H9 (cell line): ENCODE results near the gene PAH. TPM values are rescaled to one million over a fixed set of nuclear protein-coding genes. Genes with fewer than 3 reads are reported as not detected.

Experiments used
- DNase-seq: peaks from one replicate; pipeline ENCODE4 v3.0.0-alpha.2; 2017
- H2AFZ ChIP-seq: one replicate; pipeline ENCODE4 v1.6.1; 2013; ENCODE audit warnings: mild to moderate bottlenecking, low read length, control low read depth, moderate library complexity
- H2AK5ac ChIP-seq: 2 replicates; pipeline ENCODE4 v1.6.1; 2013; ENCODE audit warnings: low read length, control low read depth, mixed read lengths; ENCODE audit not compliant: insufficient read length
- H2BK120ac ChIP-seq: one replicate; pipeline ENCODE4 v1.6.1; 2013; ENCODE audit warnings: low read depth, mild to moderate bottlenecking, low read length, control low read depth, inconsistent platforms; ENCODE audit not compliant: poor library complexity, severe bottlenecking
- H2BK12ac ChIP-seq: 2 replicates; pipeline ENCODE4 v1.6.1; 2013; ENCODE audit warnings: low read length, control low read depth, mixed read lengths, low read depth; ENCODE audit not compliant: insufficient read length
- H2BK15ac ChIP-seq: 2 replicates; pipeline ENCODE4 v1.6.1; 2013; ENCODE audit warnings: low read depth, low read length, control low read depth
- H2BK20ac ChIP-seq: one replicate; pipeline ENCODE4 v1.6.1; 2013; ENCODE audit warnings: low read depth, mild to moderate bottlenecking, low read length, control low read depth, inconsistent platforms; ENCODE audit not compliant: poor library complexity, severe bottlenecking
- H2BK5ac ChIP-seq: 2 replicates; pipeline ENCODE4 v1.6.1; 2013; ENCODE audit warnings: low read length, control low read depth, mixed read lengths; ENCODE audit not compliant: insufficient read length
- H3K14ac ChIP-seq: 2 replicates; pipeline ENCODE4 v1.6.1; 2013; ENCODE audit warnings: low read length, control low read depth; ENCODE audit not compliant: insufficient read depth
- H3K18ac ChIP-seq: 2 replicates; pipeline ENCODE4 v1.6.1; 2013; ENCODE audit warnings: low read depth, mild to moderate bottlenecking, mixed read lengths, low read length, control low read depth; ENCODE audit not compliant: insufficient read length
- H3K23ac ChIP-seq: 2 replicates; pipeline ENCODE4 v1.6.1; 2013; ENCODE audit warnings: low read length, control low read depth, mixed read lengths, low read depth; ENCODE audit not compliant: insufficient read length
- H3K23me2 ChIP-seq: 2 replicates; pipeline ENCODE4 v1.6.1; 2013; ENCODE audit warnings: low read depth, mild to moderate bottlenecking, mixed read lengths, low read length, control low read depth; ENCODE audit not compliant: insufficient read length, poor library complexity, severe bottlenecking
- H3K27ac ChIP-seq: 2 replicates; pipeline ENCODE4 v1.5.1; 2013; ENCODE audit warnings: low read length, control low read depth, mixed read lengths, low read depth; ENCODE audit not compliant: insufficient read length
- H3K27me3 ChIP-seq: 2 replicates; pipeline ENCODE4 v1.6.1; 2013; ENCODE audit warnings: low read length, control low read depth, inconsistent platforms; ENCODE audit not compliant: insufficient read depth
- H3K4ac ChIP-seq: 2 replicates; pipeline ENCODE4 v1.6.1; 2013; ENCODE audit warnings: low read depth, mild to moderate bottlenecking, control low read depth, inconsistent platforms, low read length, moderate library complexity
- H3K4me1 ChIP-seq: 2 replicates; pipeline ENCODE4 v1.6.1; 2013; ENCODE audit warnings: low read length, control low read depth, inconsistent platforms; ENCODE audit not compliant: insufficient read depth
- H3K4me2 ChIP-seq: 2 replicates; pipeline ENCODE4 v1.6.1; 2013; ENCODE audit warnings: low read length, control low read depth, mixed read lengths; ENCODE audit not compliant: insufficient read length, insufficient read depth
- H3K56ac ChIP-seq: 2 replicates; pipeline ENCODE4 v1.6.1; 2013; ENCODE audit warnings: low read depth, mild to moderate bottlenecking, mixed read lengths, low read length, control low read depth; ENCODE audit not compliant: insufficient read length
- H3K79me1 ChIP-seq: 2 replicates; pipeline ENCODE4 v1.6.1; 2013; ENCODE audit warnings: low read depth, mild to moderate bottlenecking, moderate library complexity, low read length, control low read depth, inconsistent platforms; ENCODE audit not compliant: insufficient read depth, poor library complexity, severe bottlenecking
- H3K79me2 ChIP-seq: 2 replicates; pipeline ENCODE4 v1.6.1; 2013; ENCODE audit warnings: low read length, control low read depth, inconsistent platforms; ENCODE audit not compliant: insufficient read depth
- H3K9ac ChIP-seq: 2 replicates; pipeline ENCODE4 v1.6.1; 2013; ENCODE audit warnings: low read length, control low read depth, mixed read lengths; ENCODE audit not compliant: insufficient read length; ENCODE audit errors: extremely low read depth
- H3K9me3 ChIP-seq: one replicate; pipeline ENCODE4 v1.6.1; 2013; ENCODE audit warnings: low read depth, low read length, inconsistent platforms; ENCODE audit not compliant: control insufficient read depth
- H3T11ph ChIP-seq: one replicate; pipeline ENCODE4 v1.6.1; 2013; ENCODE audit warnings: mild to moderate bottlenecking, low read length, control low read depth, inconsistent platforms
- H4K20me1 ChIP-seq: one replicate; pipeline ENCODE4 v1.6.1; 2013; ENCODE audit not compliant: control insufficient read depth, insufficient read length, insufficient read depth
- H4K5ac ChIP-seq: 2 replicates; pipeline ENCODE4 v1.6.1; 2013; ENCODE audit warnings: low read depth, mild to moderate bottlenecking, mixed read lengths, low read length, control low read depth; ENCODE audit not compliant: insufficient read length
- H4K8ac ChIP-seq: replicated peaks from 2 replicates; pipeline ENCODE4 v1.6.1; 2013; ENCODE audit warnings: low read length, control low read depth, mixed read lengths, low read depth; ENCODE audit not compliant: insufficient read length
- H4K91ac ChIP-seq: 2 replicates; pipeline ENCODE4 v1.6.1; 2013; ENCODE audit warnings: low read depth, mild to moderate bottlenecking, moderate library complexity, mixed read lengths, low read length, control low read depth; ENCODE audit not compliant: insufficient read length
- H3K27ac Mint-ChIP-seq, 3 experiments: 2 replicates in 2 of 3; 3 replicates in 1 of 3; pipeline ENCODE4 v1.8.0; 2020 to 2021; ENCODE audit warnings: mixed read lengths in 3 of 3, mild to moderate bottlenecking in 1 of 3, moderate library complexity in 1 of 3
- H3K27me3 Mint-ChIP-seq: 2 replicates; pipeline ENCODE4 v1.8.0; 2021; ENCODE audit warnings: low read depth, mild to moderate bottlenecking, moderate library complexity, mixed read lengths
- H3K36me3 Mint-ChIP-seq, 3 experiments: 2 replicates in 2 of 3; 3 replicates in 1 of 3; pipeline ENCODE4 v1.8.0; 2020 to 2021; ENCODE audit warnings: low read depth in 3 of 3, mixed read lengths in 3 of 3; ENCODE audit not compliant: insufficient read depth in 1 of 3
- H3K4me1 Mint-ChIP-seq, 2 experiments: 2 replicates each; pipeline ENCODE4 v1.8.0; 2020; ENCODE audit warnings: mixed read lengths in 2 of 2
- H3K4me3 Mint-ChIP-seq, 2 experiments: 2 replicates in 1 of 2; 3 replicates in 1 of 2; pipeline ENCODE4 v1.8.0; 2020 to 2021; ENCODE audit warnings: mild to moderate bottlenecking in 2 of 2, mixed read lengths in 2 of 2, moderate library complexity in 1 of 2
- H3K9me3 Mint-ChIP-seq, 2 experiments: 2 replicates in 1 of 2; 3 replicates in 1 of 2; pipeline ENCODE4 v1.8.0; 2020; ENCODE audit warnings: mild to moderate bottlenecking in 2 of 2, mixed read lengths in 2 of 2, moderate library complexity in 1 of 2
- CTCF ChIP-seq: fragments of 200-600 bp; sonication (generic); conservative IDR thresholded peaks from 3 replicates; pipeline ENCODE4 v1.8.0; 2021; ENCODE audit warnings: antibody characterized with exemption, mild to moderate bottlenecking
- WGBS: extraction: QIAGEN DNeasy Blood & Tissue Kit; methylation state at CpG from one replicate; pipeline ENCODE4 v1.1.7; 2013; ENCODE audit warnings: missing lambda C conversion rate, low lambda C conversion rate, mixed read lengths; ENCODE audit not compliant: insufficient read length; ENCODE audit errors: extremely low coverage; 5-methylcytosine and 5-hydroxymethylcytosine counted together
- total RNA-seq: library from RNA; stranded (reverse); gene quantifications from 2 replicates; pipeline ENCODE4 v1.2.1, GENCODE V29; 2021

PAH gene
- total RNA-seq, 1 experiment from 2014 or later, result 6.1 TPM

- no peak overlapping the region for H3K27ac Mint-ChIP-seq
- TF ChIP-seq CTCF, result no peak
- no peak overlapping the region for H4K8ac ChIP-seq
- no peak overlapping the region for H3K27ac ChIP-seq
- no peaks in the 10 kb centered on the region for H3K27me3 ChIP-seq
- no peaks in the 10 kb centered on the region for H3K9me3 Mint-ChIP-seq
- H2BK5ac ChIP-seq, result no peak overlapping the region
- no peak overlapping the region for H2BK12ac ChIP-seq
- H2BK15ac ChIP-seq, result no peak overlapping the region
- H3T11ph ChIP-seq, result no peak overlapping the region
- no peak overlapping the region for H2BK20ac ChIP-seq
- H3K18ac ChIP-seq, result no peak overlapping the region
- no peak overlapping the region for H3K9ac ChIP-seq
- no peaks in the 10 kb centered on the region for H3K4me1 ChIP-seq
- H2BK120ac ChIP-seq, result no peak overlapping the region
- H3K14ac ChIP-seq, result no peak overlapping the region
- H4K20me1 ChIP-seq, result no peaks in the 10 kb centered on the region
- no peak overlapping the region for H2AFZ ChIP-seq
- H2AK5ac ChIP-seq, result no peak overlapping the region
- peaks cover 7% of the 10 kb centered on the region for H3K27me3 Mint-ChIP-seq
- H3K23me2 ChIP-seq, result no peaks in the 10 kb centered on the region
- H4K91ac ChIP-seq, result no peak overlapping the region
- no peak overlapping the region for H3K4me2 ChIP-seq
- no peak overlapping the region for H3K4me3 Mint-ChIP-seq
- H3K9me3 ChIP-seq, result no peaks in the 10 kb centered on the region
- no peaks in the 10 kb centered on the region for H3K4me1 Mint-ChIP-seq
- no peaks in the 10 kb centered on the region for H3K79me1 ChIP-seq
- H3K36me3 Mint-ChIP-seq, result no peaks in the 10 kb centered on the region
- H3K79me2 ChIP-seq, result no peaks in the 10 kb centered on the region
- H4K5ac ChIP-seq, result no peak overlapping the region
- H3K56ac ChIP-seq, result no peak overlapping the region
- no peak for DNase-seq
- WGBS, result no CpG with 5 or more reads among the region's 4 CpGs
- no peak overlapping the region for H3K4ac ChIP-seq
- no peak overlapping the region for H3K23ac ChIP-seq
These were observed 67.2 kb downstream of the PAH start for GRCh38 chr12:102849722-102850447.
